Endometrium (tissue), 2 donors: ENCODE data around the gene ALK.

Experiments used
- FAIRE-seq: peaks from 2 replicates; lab custom pipeline; 2012; peaks lifted over from hg19 to GRCh38; lab: Jason Lieb, UNC
- donor health status: control.
- donor health status: control.

The ALK gene

DNA sequence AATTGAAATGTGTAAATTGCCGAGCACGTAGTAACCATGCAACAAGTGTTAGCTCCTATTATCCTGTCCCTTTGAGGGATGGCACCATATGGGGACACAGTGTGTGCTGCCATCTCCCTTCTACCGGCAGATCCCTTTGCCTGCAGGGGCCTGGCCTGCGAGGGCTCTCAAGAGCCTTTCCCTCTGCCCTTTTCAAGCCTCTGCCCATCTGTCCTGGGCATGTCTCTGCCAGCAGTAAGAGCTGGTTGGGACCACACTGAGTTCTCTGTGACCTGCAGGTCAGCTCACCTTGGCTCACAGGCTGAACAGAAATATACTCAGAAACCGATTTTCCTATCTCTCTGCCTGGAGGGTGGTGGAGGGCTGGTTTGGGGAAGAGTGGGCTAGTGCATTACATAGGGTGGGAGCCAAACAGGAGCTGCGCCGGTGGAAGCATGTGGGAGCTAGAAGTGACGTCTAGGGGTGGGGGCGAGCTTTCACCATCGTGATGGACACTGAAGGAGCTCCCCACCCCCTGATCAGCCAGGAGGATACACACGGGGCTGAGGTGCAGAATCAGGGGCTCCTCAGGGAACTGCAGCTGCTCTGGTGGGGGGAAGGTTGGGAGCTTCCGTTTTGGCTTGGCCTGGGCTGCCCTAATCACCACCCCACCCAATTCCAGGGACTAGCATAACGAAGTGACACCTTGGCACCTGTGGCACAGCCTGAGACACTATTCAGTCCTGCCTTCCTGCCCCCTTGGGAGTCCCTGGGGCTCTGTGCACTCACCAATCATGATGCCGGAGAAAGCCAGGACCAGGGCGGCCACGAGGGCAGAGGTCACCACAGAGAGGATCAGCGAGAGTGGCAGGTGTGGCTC, 696.5 kb downstream of the ALK start:
- FAIRE-seq: no peak

- no peak for FAIRE-seq
These were observed 697.3 kb downstream of the ALK start for GRCh38 chr2:29223851-29224692.

DNA sequence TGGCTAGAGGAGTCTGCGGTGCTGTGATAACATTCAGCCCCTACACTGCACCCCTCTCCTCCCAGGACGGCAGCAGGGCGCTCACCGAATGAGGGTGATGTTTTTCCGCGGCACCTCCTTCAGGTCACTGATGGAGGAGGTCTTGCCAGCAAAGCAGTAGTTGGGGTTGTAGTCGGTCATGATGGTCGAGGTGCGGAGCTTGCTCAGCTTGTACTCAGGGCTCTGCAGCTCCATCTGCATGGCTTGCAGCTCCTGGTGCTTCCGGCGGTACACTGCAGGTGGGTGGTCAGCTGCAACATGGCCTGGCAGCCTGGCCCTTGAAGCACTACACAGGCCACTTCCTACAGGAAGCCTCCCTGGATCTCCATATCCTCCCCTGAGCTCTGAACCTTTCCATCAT, 698.1 kb downstream of the ALK start:
- no peak for FAIRE-seq

- FAIRE-seq: no peak
These were observed 698.8 kb downstream of the ALK start for GRCh38 chr2:29222381-29223179.

GRCh38 chr2:29220506-29221270, 700.7 kb downstream of the ALK start:
- no peak for FAIRE-seq

- FAIRE-seq: no peak
These were observed 702.0 kb downstream of the ALK start for GRCh38 chr2:29219374-29219773.

- FAIRE-seq: no peak
These were observed 702.7 kb downstream of the ALK start for GRCh38 chr2:29218550-29219125.

GRCh38 chr2:29218071-29218470, 703.3 kb downstream of the ALK start:
- FAIRE-seq: no peak

- FAIRE-seq: no peak
These were observed 704.8 kb downstream of the ALK start for GRCh38 chr2:29216609-29216909.

- no peak for FAIRE-seq
These were observed 705.4 kb downstream of the ALK start for GRCh38 chr2:29215739-29216608.

- no peak for FAIRE-seq
These were observed 706.3 kb downstream of the ALK start for GRCh38 chr2:29215073-29215472.

DNA sequence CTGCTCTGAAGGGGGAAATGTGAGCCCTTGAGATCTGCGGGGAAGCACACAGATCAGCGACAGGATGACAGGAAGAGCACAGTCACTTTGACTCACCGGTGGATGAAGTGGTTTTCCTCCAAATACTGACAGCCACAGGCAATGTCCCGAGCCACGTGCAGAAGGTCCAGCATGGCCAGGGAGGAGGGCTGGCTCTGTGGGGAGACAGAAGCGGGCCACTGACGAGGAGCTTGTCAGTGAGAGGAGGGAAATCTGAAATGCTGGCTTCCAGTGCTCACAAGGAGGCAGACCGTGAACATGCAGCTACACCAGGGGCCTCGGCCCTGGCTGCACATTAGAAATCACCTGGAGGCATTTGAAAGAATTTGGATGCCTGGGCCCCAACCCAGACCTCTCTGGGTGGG, 707.5 kb downstream of the ALK start:
- FAIRE-seq: no peak

DNA sequence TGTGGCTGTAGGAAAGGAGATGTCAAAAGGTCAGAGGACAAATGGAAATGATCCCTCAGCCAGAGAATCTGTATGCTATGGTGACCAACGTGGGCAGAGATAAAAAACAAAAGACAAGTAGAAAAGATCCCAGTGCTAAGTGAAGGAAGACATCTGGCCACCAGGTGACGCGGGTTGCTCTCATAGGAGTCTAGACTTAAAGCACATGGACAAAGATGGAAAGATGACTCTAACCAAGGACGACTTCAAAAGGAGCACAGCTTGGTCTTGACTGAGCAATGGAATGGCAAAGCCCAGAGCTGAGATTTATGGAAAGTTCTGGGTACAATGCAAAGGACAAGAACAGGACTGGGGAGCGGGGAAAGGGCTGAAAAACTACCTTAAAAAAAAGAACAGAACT, 709.4 kb downstream of the ALK start:
- no peak for FAIRE-seq

GRCh38 chr2:29209551-29209950, 711.8 kb downstream of the ALK start:
- no peak for FAIRE-seq

- no peak for FAIRE-seq
These were observed 713.8 kb downstream of the ALK start for GRCh38 chr2:29207352-29208148.

- FAIRE-seq: no peak
These were observed 714.4 kb downstream of the ALK start for GRCh38 chr2:29206941-29207340.

DNA sequence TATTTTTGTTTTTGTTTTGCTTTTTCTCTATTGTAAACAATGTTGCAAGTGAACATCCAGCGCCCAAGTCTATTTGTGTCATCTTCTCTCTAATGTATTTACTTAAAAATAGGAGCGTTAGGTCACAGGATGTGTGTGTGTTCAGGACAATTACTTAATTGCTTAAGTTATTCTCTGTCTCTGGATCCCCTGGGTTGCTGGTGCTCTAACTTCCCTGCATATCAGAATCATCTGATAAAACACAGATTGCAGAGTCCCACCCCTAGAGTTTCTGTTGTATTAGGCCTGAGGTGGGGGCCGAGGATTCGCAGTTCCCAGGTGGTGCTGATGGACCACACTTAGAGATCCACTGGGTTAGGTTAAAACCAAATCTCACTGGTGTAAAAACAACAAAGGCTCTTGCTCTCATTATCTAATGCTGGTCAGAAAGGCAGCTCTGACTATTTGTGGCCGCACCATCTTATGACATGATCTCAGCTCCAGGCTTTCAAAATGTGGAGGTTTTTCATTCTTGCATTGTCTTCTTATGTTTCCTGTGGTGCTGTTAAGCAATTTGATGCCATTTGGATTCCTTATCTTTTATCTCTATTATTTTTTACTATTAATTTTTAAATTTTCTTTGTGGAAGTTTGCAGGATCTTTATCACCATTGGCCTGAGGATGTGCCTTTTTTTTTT, 718.4 kb downstream of the ALK start:
- FAIRE-seq: no peak

DNA sequence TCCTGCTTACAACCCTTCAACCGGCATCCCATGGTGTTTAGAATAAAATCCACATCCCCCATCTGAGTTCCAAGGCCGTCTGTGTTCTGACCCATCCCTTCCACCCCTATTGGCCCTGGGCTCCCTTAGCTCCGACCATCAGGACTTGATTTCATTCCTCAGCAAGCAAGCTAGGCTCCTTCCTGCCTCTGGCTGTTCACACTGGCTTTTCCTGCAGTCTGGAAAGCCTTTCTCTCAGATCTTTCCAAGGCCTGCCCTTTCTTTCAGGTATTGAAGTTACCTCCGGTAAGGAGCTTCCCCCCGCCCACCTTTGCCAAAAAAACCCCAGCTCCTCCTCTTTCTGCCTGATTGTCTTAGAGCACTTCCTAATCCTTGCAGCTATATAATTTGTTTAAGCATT, 719.4 kb downstream of the ALK start:
- FAIRE-seq: no peak
